NCI-H2107 treated with DMSO at 0.1 percent for 48 hours (cell line): Measurements from ENCODE around the gene RERE.

ENCODE experiments used
- DNase-seq: peaks from one replicate; lab custom pipeline; 2025; ENCODE audit not compliant: unreplicated experiment; lab: John Stamatoyannopoulos, UW

The RERE gene

GRCh38 chr1:8671306-8671917, 146.0 kb downstream of the RERE start:
- no peak for DNase-seq

DNA sequence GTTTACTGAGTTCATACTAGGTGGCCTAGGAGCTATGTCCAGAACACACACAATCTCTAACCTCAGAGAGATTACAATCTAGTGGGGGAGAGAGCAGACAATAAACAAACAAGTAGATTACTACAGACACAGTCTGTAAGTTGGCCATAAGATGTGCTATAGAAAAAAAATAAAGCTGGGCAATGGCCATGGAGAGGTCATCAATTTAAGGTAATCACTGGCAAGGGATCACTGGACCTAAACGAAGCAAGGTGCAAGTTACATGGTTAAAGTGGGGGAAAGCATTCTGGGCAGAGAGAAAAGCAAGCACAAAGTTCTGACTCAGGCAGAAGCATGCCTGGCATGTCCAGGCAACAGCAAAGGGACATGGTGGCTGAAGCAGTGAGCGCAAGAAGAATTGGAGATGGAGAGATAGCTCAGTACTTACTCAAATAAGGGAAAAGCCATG, 147.0 kb downstream of the RERE start:
- DNase-seq = no peak

- DNase-seq = no peak
Measured at GRCh38 chr1:8669606-8670335, 147.7 kb downstream of the RERE start.

- DNase-seq = no peak
Measured at GRCh38 chr1:8667869-8668594, 149.4 kb downstream of the RERE start.

- DNase-seq = no peak
Measured at GRCh38 chr1:8666389-8667167, 150.9 kb downstream of the RERE start.

DNA sequence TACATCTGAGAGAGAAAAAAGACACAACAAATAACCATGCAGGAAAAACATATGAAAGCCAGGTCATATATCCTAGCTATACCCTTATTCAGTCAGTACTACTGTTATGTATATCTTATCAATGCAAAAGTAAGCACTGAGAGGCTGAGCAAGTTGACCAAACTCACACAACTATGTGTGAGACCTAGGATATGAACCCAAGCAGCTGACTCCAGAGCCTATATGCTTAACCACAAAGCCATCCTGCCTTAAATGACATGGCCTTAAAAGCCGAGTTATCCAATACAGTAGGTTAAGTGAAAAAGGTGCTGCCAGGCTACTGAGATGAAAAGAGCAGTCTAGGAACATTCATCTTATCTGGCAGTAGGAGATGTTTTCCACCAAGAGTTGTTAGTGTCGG, 151.6 kb downstream of the RERE start:
- no peak for DNase-seq

GRCh38 chr1:8664887-8665286, 152.6 kb downstream of the RERE start:
- no peak for DNase-seq

DNA sequence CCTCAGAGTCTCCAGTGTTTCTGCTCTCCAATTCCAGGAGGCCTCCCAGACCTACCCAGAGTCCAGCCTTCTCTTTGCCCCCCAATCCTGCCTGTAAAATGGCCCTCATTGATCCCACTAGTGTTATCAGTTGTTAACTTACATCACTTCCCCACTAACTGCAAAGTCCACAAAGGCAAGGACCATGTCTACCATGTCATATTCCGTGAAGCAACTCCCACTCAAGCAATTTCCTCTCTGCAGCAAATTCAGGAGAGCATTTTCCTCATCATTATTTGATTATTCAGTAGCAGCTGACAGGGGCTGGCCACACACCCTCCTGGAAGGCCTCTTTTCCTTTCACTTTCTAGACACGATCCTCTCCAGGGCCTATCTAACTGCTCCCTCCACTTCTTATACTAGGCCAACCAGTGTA, 153.5 kb downstream of the RERE start:
- DNase-seq = no peak

DNA sequence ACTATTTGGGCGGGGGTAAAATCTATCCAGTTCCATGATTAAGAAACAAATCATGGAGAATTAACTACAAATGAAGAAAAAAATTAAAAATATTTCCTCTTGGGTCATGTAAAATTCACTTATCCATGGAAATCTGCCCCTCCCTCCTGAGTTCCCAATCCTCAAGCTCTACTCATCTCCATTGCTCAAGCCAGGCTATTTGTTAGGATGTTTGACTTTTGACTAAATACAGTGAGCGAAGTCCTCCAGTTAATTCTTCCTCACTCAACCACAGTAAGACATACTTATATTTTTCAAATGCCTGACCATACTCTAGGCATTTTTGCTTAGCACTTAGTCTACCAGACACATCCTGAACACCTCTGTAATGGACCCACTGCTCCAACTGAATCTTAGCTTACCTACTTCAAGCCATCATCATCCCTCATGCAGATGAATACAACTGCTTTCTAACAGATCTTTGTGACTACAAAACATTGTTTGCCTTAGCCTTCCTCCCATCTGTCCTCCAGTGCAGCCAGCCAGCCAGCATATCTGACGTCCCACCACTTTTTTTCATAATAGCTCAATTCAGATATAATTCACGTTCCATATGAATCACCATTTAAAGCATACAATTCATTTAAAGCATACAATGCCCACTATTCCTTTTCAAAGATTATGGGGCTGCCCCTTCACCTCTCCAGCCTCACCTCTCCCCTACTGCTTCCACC, 154.2 kb downstream of the RERE start:
- no peak for DNase-seq

DNA sequence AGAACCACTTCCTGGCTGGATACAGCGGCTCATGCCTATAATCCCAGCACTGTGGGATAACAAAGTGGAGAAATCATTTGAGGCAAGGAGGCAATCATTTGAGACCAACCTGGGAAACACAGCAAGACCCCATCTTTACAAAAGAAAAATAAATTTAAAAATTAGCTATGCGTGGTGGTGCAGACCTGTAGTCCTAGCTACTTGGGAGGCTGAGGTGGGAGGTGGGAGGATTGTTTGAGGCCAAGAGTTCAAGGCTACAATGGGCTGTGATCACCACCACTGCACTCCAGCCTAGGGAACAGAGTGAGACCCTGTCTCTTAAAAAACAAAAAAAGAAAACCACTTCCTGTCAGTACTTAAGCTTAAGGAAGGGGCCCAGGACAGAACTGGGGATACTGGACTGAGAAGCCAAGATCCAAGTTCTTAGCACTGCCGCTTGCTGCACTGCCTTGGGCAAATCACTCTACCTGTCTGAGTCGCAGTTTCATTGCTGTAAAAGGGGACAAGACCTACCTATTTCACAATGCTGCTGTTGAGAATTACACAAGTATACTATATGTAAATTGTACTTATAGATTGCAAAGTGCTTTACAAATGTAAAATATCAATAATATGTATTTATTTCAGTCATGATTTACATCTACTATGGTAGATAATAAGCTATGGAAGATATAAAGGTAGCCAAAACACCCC, 154.9 kb downstream of the RERE start:
- DNase-seq = no peak

- DNase-seq = no peak
Measured at GRCh38 chr1:8661185-8662110, 156.0 kb downstream of the RERE start.

DNA sequence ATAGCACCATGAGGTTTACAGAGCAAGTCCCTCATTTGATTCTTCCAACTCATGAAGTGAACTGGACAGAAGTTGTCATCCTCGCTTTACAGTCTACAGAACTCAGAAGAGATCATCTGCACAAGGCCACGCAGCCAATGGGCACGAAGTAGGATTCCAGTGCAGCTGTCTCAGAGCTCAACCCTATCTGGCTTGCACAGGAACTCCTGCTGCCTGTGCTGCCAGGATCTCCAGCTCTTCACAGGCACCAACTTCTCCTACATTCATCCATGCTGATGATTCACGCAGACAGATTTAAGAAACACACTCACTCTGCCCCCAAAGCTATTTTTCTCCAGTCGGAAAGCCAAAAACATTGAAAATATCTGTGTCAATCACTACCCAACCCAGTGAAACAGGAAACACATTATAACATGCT, 157.0 kb downstream of the RERE start:
- no peak for DNase-seq

GRCh38 chr1:8659593-8659992, 157.8 kb downstream of the RERE start:
- no peak for DNase-seq

DNA sequence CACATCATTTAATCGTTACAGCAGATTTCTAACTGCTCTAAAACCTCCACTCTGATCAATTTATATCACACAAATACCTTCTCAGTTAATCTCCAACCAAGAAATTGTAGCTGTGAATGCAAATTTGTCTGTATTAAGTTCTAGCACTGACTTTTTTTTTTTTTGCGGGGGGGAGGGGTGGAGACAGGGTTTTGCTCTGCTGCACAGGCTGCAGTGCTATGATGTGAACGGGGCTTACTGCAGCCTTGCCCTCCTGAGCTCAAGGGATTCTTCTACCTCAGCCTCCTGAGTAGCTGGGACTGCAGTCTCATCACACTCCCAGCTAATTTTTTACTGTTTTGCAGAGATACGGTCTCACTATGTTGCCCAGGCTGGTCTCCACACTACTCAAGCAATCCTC, 163.6 kb downstream of the RERE start:
- no peak for DNase-seq

DNA sequence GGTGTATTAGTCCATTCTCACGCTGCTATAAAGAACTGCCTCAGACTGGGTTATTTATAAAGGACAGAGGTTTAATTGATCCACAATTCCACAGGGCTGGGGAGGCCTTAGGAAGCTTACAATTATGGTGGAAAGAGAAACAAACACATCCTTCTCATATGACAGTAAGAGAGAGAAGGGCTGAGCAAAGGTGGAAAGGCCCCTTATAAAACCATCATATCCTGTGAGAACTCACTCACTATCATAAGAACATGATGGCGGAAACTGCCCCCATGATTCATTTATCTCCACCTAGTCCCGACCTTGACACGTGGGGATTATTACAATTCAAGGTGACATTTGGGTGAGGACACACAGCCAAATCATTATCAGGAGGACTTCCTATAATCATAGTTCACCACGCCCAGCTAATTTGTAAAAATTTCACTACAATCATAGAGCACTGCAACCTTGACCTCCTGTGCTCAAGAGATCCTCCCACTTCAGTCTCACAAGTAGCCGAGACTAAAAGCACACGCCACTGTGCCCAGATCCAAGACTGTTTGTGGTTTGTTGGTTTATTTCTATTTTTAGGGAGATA, 164.9 kb downstream of the RERE start:
- DNase-seq = no peak

DNA sequence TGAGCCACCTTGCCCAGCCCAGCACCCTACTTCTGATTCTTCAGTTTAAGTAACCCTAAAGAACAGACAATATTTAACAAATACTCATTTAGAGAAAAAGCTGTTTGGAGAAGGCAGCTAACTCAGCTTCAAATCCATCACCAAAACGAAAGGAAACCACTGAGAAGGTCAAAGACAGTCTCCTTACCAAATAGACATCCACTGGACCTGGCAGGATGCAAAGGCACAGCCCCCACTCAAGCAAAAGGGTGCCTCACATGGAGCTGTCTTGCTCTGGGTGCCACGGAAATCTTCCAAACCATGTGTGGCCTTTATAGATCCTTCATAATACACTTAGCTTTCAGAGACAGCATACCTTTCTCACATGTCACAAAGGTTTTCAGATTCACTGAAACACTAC, 165.5 kb downstream of the RERE start:
- no peak for DNase-seq

- peak; percentile 17 for DNase-seq
Measured at GRCh38 chr1:8651236-8651890, 166.1 kb downstream of the RERE start.

- no peak for DNase-seq
Measured at GRCh38 chr1:8649875-8650274, 167.6 kb downstream of the RERE start.
